HepG2 (cell line): ENCODE results near the gene ATP8B4. TPM values are rescaled to one million over a fixed set of nuclear protein-coding genes. Genes with fewer than 3 reads are reported as not detected.

Experiments used
- ATAC-seq: fragments of 200-7000 bp; cut with Tn5 transposase; 3 replicates; pipeline ENCODE4 v1.9.1; 2020; ENCODE audit warnings: mild to moderate bottlenecking, moderate library complexity
- BruUV-seq: library from RNA; stranded (reverse); fragments of 400-500 nt; replicated peaks from 2 replicates; lab custom pipeline; 2021; lab: Mats Ljungman, UMichigan
- CTCF ChIA-PET: fragments of 300-600 bp; formaldehyde crosslinking; extraction: SDS; loops from one replicate; lab custom pipeline; 2021; ENCODE audit warnings: low total read pairs, inconsistent platforms, low intra/inter-chr PET ratio; lab: Yijun Ruan, JAX
- POLR2A ChIA-PET: fragments of 350-600 bp; sonication (Branson Sonifier 250); formaldehyde crosslinking; loops from one replicate; lab custom pipeline; 2020; ENCODE audit warnings: antibody characterized with exemption, inconsistent platforms; lab: Yijun Ruan, JAX
- DNase-seq: peaks from one replicate; pipeline ENCODE4 v3.0.0-alpha.2; 2015; ENCODE audit warnings: low spot score
- FAIRE-seq: peaks from 3 replicates; lab custom pipeline; 2011; peaks lifted over from hg19 to GRCh38; lab: Jason Lieb, UNC
- H2AFZ ChIP-seq: one replicate; pipeline ENCODE4 v1.6.1; 2011; ENCODE audit warnings: low read length, inconsistent platforms
- H3K27ac ChIP-seq: fragments of 300-600 bp; 3 replicates; pipeline ENCODE4 v1.8.0; 2011; ENCODE audit warnings: mixed run types, mild to moderate bottlenecking, mixed read lengths, low read length, inconsistent platforms; ENCODE audit not compliant: insufficient read depth; ENCODE audit errors: extremely low read length
- H3K27me3 ChIP-seq, 2 experiments: fragments of 200-600 bp in 1 of 2; 2 replicates in 1 of 2; 3 replicates in 1 of 2; pipeline versions ENCODE4 v1.6.0 to v1.8.0; 2011; ENCODE audit warnings: low read length in 2 of 2, mild to moderate bottlenecking in 2 of 2, moderate library complexity in 2 of 2, inconsistent platforms in 1 of 2; ENCODE audit not compliant: insufficient read depth in 2 of 2, control insufficient read depth in 1 of 2
- H3K36me3 ChIP-seq, 2 experiments: fragments of 200-600 bp in 1 of 2; replicated peaks in 1 of 2; 2 replicates in 1 of 2; 3 replicates in 1 of 2; pipeline versions ENCODE4 v1.5.1 to v1.8.0; 2011; ENCODE audit warnings: low read length in 2 of 2, inconsistent platforms in 1 of 2; ENCODE audit not compliant: insufficient read depth in 2 of 2, control insufficient read depth in 1 of 2
- H3K4me1 ChIP-seq: 2 replicates; pipeline ENCODE4 v1.5.1; 2012; ENCODE audit warnings: low read length, inconsistent platforms; ENCODE audit not compliant: insufficient read depth
- H3K4me2 ChIP-seq: 2 replicates; pipeline ENCODE4 v1.6.0; 2011; ENCODE audit warnings: low read depth, low read length, inconsistent platforms
- H3K4me3 ChIP-seq, 3 experiments: fragments of 200-600 bp in 1 of 3; sonication (generic), shearing (Covaris generic) in 1 of 3; replicated peaks in 1 of 3; 2 replicates each; pipeline ENCODE4 v1.5.1; 2011 to 2016; ENCODE audit warnings: low read length in 3 of 3, inconsistent platforms in 2 of 3, low read depth in 2 of 3, mild to moderate bottlenecking in 2 of 3, control low read depth in 1 of 3, mixed read lengths in 1 of 3; ENCODE audit not compliant: insufficient read depth in 1 of 3
- H3K79me2 ChIP-seq: one replicate; pipeline ENCODE4 v1.6.1; 2011; ENCODE audit warnings: low read length, inconsistent platforms; ENCODE audit not compliant: insufficient read depth
- H3K9ac ChIP-seq: 2 replicates; pipeline ENCODE4 v1.6.0; 2011; ENCODE audit warnings: mild to moderate bottlenecking, low read depth, low read length, inconsistent platforms; ENCODE audit not compliant: insufficient read depth
- H3K9me3 ChIP-seq: 2 replicates; pipeline ENCODE4 v1.5.1; 2012; ENCODE audit warnings: mild to moderate bottlenecking, low read length
- H4K20me1 ChIP-seq: 2 replicates; pipeline ENCODE4 v1.6.0; 2011; ENCODE audit warnings: inconsistent platforms, mild to moderate bottlenecking, low read length, moderate library complexity; ENCODE audit not compliant: insufficient read depth
- EEA1 ChIP-seq: sonication (generic); formaldehyde crosslinking; IDR thresholded peaks from 2 replicates; pipeline ENCODE4 v1.5.1; 2020; ENCODE audit warnings: mild to moderate bottlenecking, missing genetic modification reagents, borderline replicate concordance
- MAFF ChIP-seq: IDR thresholded peaks from 2 replicates; pipeline ENCODE4 v1.6.1; 2011; ENCODE audit warnings: low read depth, low read length, improper control_type of control experiment
- MAFK ChIP-seq, 2 experiments: IDR thresholded peaks in 1 of 2; conservative IDR thresholded peaks in 1 of 2; 2 replicates each; pipeline ENCODE4 v1.6.1; 2011; ENCODE audit warnings: improper control_type of control experiment in 2 of 2, low read length in 2 of 2
- NONO ChIP-seq, 2 experiments: fragments of 450-650 bp in 1 of 2; sonication (generic) in 1 of 2; formaldehyde crosslinking in 1 of 2; IDR thresholded peaks in 1 of 2; conservative IDR thresholded peaks in 1 of 2; 2 replicates each; pipeline versions ENCODE4 v1.6.1 to v1.8.0; 2017 to 2022; ENCODE audit warnings: mild to moderate bottlenecking in 1 of 2, missing genetic modification reagents in 1 of 2, moderate library complexity in 1 of 2
- NR3C1 ChIP-seq: sonication (generic); formaldehyde crosslinking; IDR thresholded peaks from 2 replicates; pipeline ENCODE4 v1.4.0; 2020; ENCODE audit warnings: missing genetic modification reagents
- PHF21A ChIP-seq: sonication (generic); formaldehyde crosslinking; IDR thresholded peaks from 2 replicates; pipeline ENCODE4 v1.5.0; 2020; ENCODE audit warnings: mild to moderate bottlenecking, missing genetic modification reagents
- POLR2AphosphoS2 ChIP-seq: IDR thresholded peaks from 2 replicates; pipeline ENCODE4 v1.6.1; 2011; ENCODE audit warnings: low read depth, low read length, improper control_type of control experiment
- RFXANK ChIP-seq: IDR thresholded peaks from 2 replicates; pipeline ENCODE4 v1.6.1; 2016
- SALL1 ChIP-seq: sonication (generic); formaldehyde crosslinking; IDR thresholded peaks from 2 replicates; pipeline ENCODE4 v1.8.0; 2022; ENCODE audit warnings: mild to moderate bottlenecking, missing genetic modification reagents
- SMARCE1 ChIP-seq: fragments of 450-650 bp; IDR thresholded peaks from 2 replicates; pipeline ENCODE4 v1.6.1; 2017; ENCODE audit warnings: borderline replicate concordance
- SP2 ChIP-seq: sonication (generic); formaldehyde crosslinking; IDR thresholded peaks from 2 replicates; pipeline ENCODE4 v1.5.1; 2020; ENCODE audit warnings: mild to moderate bottlenecking, missing genetic modification reagents
- ZBTB3 ChIP-seq: sonication (generic); formaldehyde crosslinking; IDR thresholded peaks from 2 replicates; pipeline ENCODE4 v1.4.0; 2020; ENCODE audit warnings: low read depth, mild to moderate bottlenecking, moderate library complexity, missing genetic modification reagents, borderline replicate concordance
- ZNF274 ChIP-seq: sonication (generic); formaldehyde crosslinking; IDR thresholded peaks from 2 replicates; pipeline ENCODE4 v1.5.1; 2020; ENCODE audit warnings: mild to moderate bottlenecking, missing genetic modification reagents
- in situ Hi-C: cut with HindIII; loops from 2 replicates; pipeline ENCODE4 v1.10.0; 2017; ENCODE audit warnings: low pct_unique_long_range_greater_than_20kb; ENCODE audit not compliant: extremely low pct_ligation_motif_present
- intact Hi-C: fragments of 100-400 bp; cut with micrococcal nuclease; formaldehyde crosslinking; loops from one replicate; pipeline ENCODE4 v1.10.0; 2022; ENCODE audit not compliant: unreplicated experiment
- polyA plus RNA-seq, 8 experiments: library from polyadenylated mRNA; depleted of rRNA in 3 of 8; stranded (reverse) in 7 of 8; unstranded in 1 of 8; fragments of >200 nt; fragmentation: Illumina TruSeq in 4 of 8; extraction: Trizol in 4 of 8; gene quantifications; 2 replicates each; pipeline versions ENCODE4 v1.2.1 to v1.2.3, GENCODE V29; 2011 to 2016; ENCODE audit warnings: low read depth in 4 of 8, missing spikeins in 1 of 8, mixed read lengths in 1 of 8; ENCODE audit not compliant: insufficient read depth in 1 of 8
- total RNA-seq, 5 experiments: library from RNA; depleted of rRNA; stranded (reverse); fragments of >200 nt; fragmentation: Illumina TruSeq; extraction: Trizol; gene quantifications; 2 replicates each; pipeline ENCODE4 v1.2.3, GENCODE V29; 2016; ENCODE audit warnings: low read depth in 1 of 5
- TF ChIP-seq, protein P1 (sequence below): sonication (generic); formaldehyde crosslinking; IDR thresholded peaks from 2 replicates; pipeline ENCODE4 v1.5.0; 2020; ENCODE audit warnings: mild to moderate bottlenecking, missing genetic modification reagents, borderline replicate concordance

ATP8B4 gene
- total and polyA plus RNA-seq, 2 of the 13 experiments (the other 11 are each of a cell fraction or from before 2014, with no cell fraction given) = 0.24 to 0.69 TPM

DNA sequence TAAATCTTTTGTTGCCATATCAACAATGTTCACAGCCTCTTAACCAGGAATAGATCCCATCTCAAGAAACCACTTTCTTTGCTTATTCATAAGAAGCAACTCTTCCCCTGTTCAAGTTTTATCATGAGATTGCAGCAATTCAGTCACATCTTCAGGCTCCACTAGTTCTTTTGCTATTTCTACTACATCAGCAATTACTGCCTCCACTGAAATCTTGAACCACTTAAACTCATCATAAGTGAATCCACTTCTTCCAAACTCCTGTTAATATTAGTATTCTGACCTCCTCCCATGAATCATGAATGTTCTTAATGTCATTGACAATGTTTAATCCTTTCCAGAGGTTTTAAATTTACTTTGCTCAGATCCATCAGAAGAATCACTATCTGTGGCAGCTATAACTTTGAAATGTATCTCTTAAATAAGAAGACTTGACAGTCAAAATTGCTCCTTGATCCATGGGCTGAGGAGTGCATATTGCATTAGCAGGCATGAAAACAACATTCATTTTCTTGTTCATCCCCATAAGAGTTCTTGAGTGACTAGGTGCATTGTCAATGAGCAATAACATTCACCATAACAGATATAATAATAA is 292.3 kb downstream of the ATP8B4 start (continued):
- TF ChIP-seq POLR2AphosphoS2 (no peak), MAFK (conservative IDR thresholded peaks at IDR 0.05 in 1 of 2, IDR thresholded peaks at IDR 0.05 in 1 of 2; ENCODE audit: low read length in 2 of 2) (peak; percentile 30 to 59; a peak in 3 of 4 replicates), MAFF (peak; percentile 38; the same call in 1 of the 2 replicates)

DNA sequence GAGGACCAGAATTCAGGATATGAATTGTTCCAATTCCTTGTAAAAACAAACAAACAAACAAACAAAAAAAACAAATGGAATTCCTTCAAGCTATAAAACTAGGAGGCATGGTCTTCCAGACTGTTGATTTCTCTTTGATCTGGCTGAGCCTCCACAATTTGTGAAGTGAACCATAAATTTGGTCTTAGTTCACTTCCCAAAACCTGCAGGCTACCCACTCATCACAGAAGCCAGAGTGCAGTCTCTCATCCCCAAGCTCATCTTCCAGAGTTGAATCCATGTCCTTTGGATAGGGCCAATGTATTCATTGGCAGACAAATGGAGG is 294.3 kb downstream of the ATP8B4 start:
- FAIRE-seq = no peak
- Histone ChIP-seq H3K27me3 (no peaks in the 10 kb centered on the region), H2AFZ (no peak overlapping the region), H3K9me3 (no peaks in the 10 kb centered on the region), H3K4me1 (no peaks in the 10 kb centered on the region), H3K27ac (no peak overlapping the region), H4K20me1 (no peaks in the 10 kb centered on the region), H3K36me3 (no peaks in the 10 kb centered on the region), H3K79me2 (no peaks in the 10 kb centered on the region), H3K4me3 (no peak overlapping the region), H3K9ac (no peak overlapping the region), H3K4me2 (no peak overlapping the region)
- DNase-seq = no peak
- intact Hi-C loops = no loop called here
- POLR2A ChIA-PET = no interaction called here
- in situ Hi-C loops = no loop called here
- CTCF ChIA-PET = no interaction called here
- no TSS peak for BruUV-seq
- no peak for ATAC-seq
- TF ChIP-seq SMARCE1 (no peak), RFXANK (no peak), PHF21A (CRISPR knock-in tag) (no peak), SP2 (no peak), ZBTB3 (CRISPR knock-in tag) (no peak), SALL1 (CRISPR knock-in tag) (no peak), NR3C1 (CRISPR knock-in tag) (no peak), EEA1 (no peak), NONO (IDR thresholded peaks at IDR 0.05) (no peak), NONO (CRISPR knock-in tag; conservative IDR thresholded peaks at IDR 0.05) (no peak), ZNF274 (no peak)
- TF ChIP-seq, protein P1, sequence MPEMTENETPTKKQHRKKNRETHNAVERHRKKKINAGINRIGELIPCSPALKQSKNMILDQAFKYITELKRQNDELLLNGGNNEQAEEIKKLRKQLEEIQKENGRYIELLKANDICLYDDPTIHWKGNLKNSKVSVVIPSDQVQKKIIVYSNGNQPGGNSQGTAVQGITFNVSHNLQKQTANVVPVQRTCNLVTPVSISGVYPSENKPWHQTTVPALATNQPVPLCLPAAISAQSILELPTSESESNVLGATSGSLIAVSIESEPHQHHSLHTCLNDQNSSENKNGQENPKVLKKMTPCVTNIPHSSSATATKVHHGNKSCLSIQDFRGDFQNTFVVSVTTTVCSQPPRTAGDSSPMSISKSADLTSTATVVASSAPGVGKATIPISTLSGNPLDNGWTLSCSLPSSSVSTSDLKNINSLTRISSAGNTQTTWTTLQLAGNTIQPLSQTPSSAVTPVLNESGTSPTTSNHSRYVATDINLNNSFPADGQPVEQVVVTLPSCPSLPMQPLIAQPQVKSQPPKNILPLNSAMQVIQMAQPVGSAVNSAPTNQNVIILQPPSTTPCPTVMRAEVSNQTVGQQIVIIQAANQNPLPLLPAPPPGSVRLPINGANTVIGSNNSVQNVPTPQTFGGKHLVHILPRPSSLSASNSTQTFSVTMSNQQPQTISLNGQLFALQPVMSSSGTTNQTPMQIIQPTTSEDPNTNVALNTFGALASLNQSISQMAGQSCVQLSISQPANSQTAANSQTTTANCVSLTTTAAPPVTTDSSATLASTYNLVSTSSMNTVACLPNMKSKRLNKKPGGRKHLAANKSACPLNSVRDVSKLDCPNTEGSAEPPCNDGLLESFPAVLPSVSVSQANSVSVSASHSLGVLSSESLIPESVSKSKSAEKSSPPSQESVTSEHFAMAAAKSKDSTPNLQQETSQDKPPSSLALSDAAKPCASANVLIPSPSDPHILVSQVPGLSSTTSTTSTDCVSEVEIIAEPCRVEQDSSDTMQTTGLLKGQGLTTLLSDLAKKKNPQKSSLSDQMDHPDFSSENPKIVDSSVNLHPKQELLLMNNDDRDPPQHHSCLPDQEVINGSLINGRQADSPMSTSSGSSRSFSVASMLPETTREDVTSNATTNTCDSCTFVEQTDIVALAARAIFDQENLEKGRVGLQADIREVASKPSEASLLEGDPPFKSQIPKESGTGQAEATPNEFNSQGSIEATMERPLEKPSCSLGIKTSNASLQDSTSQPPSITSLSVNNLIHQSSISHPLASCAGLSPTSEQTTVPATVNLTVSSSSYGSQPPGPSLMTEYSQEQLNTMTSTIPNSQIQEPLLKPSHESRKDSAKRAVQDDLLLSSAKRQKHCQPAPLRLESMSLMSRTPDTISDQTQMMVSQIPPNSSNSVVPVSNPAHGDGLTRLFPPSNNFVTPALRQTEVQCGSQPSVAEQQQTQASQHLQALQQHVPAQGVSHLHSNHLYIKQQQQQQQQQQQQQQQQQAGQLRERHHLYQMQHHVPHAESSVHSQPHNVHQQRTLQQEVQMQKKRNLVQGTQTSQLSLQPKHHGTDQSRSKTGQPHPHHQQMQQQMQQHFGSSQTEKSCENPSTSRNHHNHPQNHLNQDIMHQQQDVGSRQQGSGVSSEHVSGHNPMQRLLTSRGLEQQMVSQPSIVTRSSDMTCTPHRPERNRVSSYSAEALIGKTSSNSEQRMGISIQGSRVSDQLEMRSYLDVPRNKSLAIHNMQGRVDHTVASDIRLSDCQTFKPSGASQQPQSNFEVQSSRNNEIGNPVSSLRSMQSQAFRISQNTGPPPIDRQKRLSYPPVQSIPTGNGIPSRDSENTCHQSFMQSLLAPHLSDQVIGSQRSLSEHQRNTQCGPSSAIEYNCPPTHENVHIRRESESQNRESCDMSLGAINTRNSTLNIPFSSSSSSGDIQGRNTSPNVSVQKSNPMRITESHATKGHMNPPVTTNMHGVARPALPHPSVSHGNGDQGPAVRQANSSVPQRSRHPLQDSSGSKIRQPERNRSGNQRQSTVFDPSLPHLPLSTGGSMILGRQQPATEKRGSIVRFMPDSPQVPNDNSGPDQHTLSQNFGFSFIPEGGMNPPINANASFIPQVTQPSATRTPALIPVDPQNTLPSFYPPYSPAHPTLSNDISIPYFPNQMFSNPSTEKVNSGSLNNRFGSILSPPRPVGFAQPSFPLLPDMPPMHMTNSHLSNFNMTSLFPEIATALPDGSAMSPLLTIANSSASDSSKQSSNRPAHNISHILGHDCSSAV (CRISPR knock-in tag) = no peak
